SK-N-SH (cell line): ENCODE data around the gene GPR171. TPM values are rescaled to one million over a fixed set of nuclear protein-coding genes. Genes with fewer than 3 reads are reported as not detected.

Experiments used
- CTCF ChIA-PET: fragments of 300-600, 350-600 bp; formaldehyde crosslinking; extraction: SDS; loops from one replicate; lab custom pipeline; 2021; lab: Yijun Ruan, JAX
- POLR2A ChIA-PET: fragments of 350-600 bp; sonication (Branson Sonifier 250); formaldehyde crosslinking; extraction: SDS; loops from one replicate; lab custom pipeline; 2020; ENCODE audit warnings: antibody characterized with exemption, inconsistent platforms; lab: Yijun Ruan, JAX
- DNase-seq: peaks from one replicate; pipeline ENCODE4 v3.0.0; 2012
- H2AFZ ChIP-seq: fragments of 200-600 bp; sonication (generic); 2 replicates; pipeline ENCODE4 v1.8.1; 2016; ENCODE audit warnings: antibody characterized with exemption, mild to moderate bottlenecking, low read depth
- H3F3A ChIP-seq: fragments of 200-600 bp; sonication (generic); replicated peaks from 2 replicates; pipeline ENCODE3; 2016; ENCODE audit warnings: antibody characterized with exemption, mild to moderate bottlenecking; ENCODE audit not compliant: insufficient read depth
- H3K27ac ChIP-seq, 2 experiments: fragments of 200-500 bp in 1 of 2; fragments of 200-600 bp in 1 of 2; sonication (Bioruptor generic) in 1 of 2; sonication (generic), shearing (Covaris generic) in 1 of 2; 2 replicates each; pipeline versions ENCODE4 v1.5.1 to v1.6.1; 2014 to 2016; ENCODE audit warnings: low read depth in 2 of 2, inconsistent platforms in 1 of 2, low read length in 1 of 2, mild to moderate bottlenecking in 1 of 2, mixed read lengths in 1 of 2
- H3K27me3 ChIP-seq: fragments of 200-600 bp; sonication (generic), shearing (Covaris generic); 2 replicates; pipeline ENCODE4 v1.6.1; 2016; ENCODE audit warnings: mixed run types; ENCODE audit not compliant: insufficient read depth
- H3K36me3 ChIP-seq, 2 experiments: fragments of 200-500 bp in 1 of 2; fragments of 200-600 bp in 1 of 2; sonication (Bioruptor generic) in 1 of 2; sonication (generic) in 1 of 2; replicated peaks in 1 of 2; 2 replicates each; pipeline versions ENCODE3 to v1.5.1; 2014 to 2016; ENCODE audit warnings: low read length in 1 of 2, mild to moderate bottlenecking in 1 of 2; ENCODE audit not compliant: insufficient read depth in 2 of 2, control insufficient read depth in 1 of 2
- H3K4me1 ChIP-seq, 2 experiments: fragments of 200-500 bp in 1 of 2; fragments of 200-600 bp in 1 of 2; sonication (Bioruptor generic) in 1 of 2; sonication (generic), shearing (Covaris generic) in 1 of 2; 2 replicates each; pipeline versions ENCODE4 v1.5.1 to v1.6.1; 2014 to 2016; ENCODE audit warnings: low read depth in 1 of 2, low read length in 1 of 2, mixed run types in 1 of 2; ENCODE audit not compliant: insufficient read depth in 2 of 2, control insufficient read depth in 1 of 2
- H3K4me2 ChIP-seq: fragments of 200-600 bp; sonication (generic), shearing (Covaris generic); 2 replicates; pipeline ENCODE4 v1.6.1; 2017; ENCODE audit warnings: mixed run types
- H3K4me3 ChIP-seq, 2 experiments: fragments of 200-500 bp in 1 of 2; fragments of 200-600 bp in 1 of 2; sonication (Bioruptor generic) in 1 of 2; sonication (generic), shearing (Covaris generic) in 1 of 2; 2 replicates each; pipeline versions ENCODE4 v1.5.1 to v1.8.1; 2014 to 2016; ENCODE audit warnings: low read depth in 2 of 2, inconsistent platforms in 1 of 2, low read length in 1 of 2, mild to moderate bottlenecking in 1 of 2, mixed read lengths in 1 of 2, moderate library complexity in 1 of 2
- H3K79me2 ChIP-seq: fragments of 200-600 bp; sonication (generic); 2 replicates; pipeline ENCODE4 v1.8.1; 2017; ENCODE audit warnings: mild to moderate bottlenecking; ENCODE audit not compliant: insufficient read depth
- H3K9ac ChIP-seq: fragments of 200-600 bp; sonication (generic); 2 replicates; pipeline ENCODE4 v1.6.1; 2017; ENCODE audit warnings: mixed run types
- H3K9me2 ChIP-seq: fragments of 200-600 bp; sonication (generic); 2 replicates; pipeline ENCODE4 v1.6.1; 2017; ENCODE audit warnings: mixed run types
- H3K9me3 ChIP-seq: fragments of 200-600 bp; sonication (generic); 2 replicates; pipeline ENCODE4 v1.6.1; 2017; ENCODE audit warnings: mixed run types, mild to moderate bottlenecking, moderate library complexity
- H4K20me1 ChIP-seq: fragments of 200-600 bp; sonication (generic); 2 replicates; pipeline ENCODE4 v1.6.1; 2017; ENCODE audit warnings: mild to moderate bottlenecking, mixed run types; ENCODE audit not compliant: insufficient read depth
- GATA2 ChIP-seq: sonication (generic); formaldehyde crosslinking; IDR thresholded peaks from 2 replicates; pipeline ENCODE4 v1.5.0; 2020; ENCODE audit warnings: mild to moderate bottlenecking, missing genetic modification reagents
- NRF1 ChIP-seq: IDR thresholded peaks from 2 replicates; pipeline ENCODE4 v1.6.1; 2012; ENCODE audit warnings: low read depth, mild to moderate bottlenecking, low read length
- RAD21 ChIP-seq: IDR thresholded peaks from 2 replicates; pipeline ENCODE4 v1.6.1; 2012; ENCODE audit warnings: mild to moderate bottlenecking, low read length
- RCOR1 ChIP-seq: fragments of 150-350 bp; IDR thresholded peaks from 2 replicates; pipeline ENCODE4 v1.6.1; 2017; ENCODE audit warnings: antibody characterized with exemption, low read length
- RFX5 ChIP-seq: IDR thresholded peaks from 2 replicates; pipeline ENCODE4 v1.6.1; 2012; ENCODE audit warnings: mild to moderate bottlenecking, improper control_type of control experiment, low read length
- SIN3A ChIP-seq: IDR thresholded peaks from 2 replicates; pipeline ENCODE4 v1.6.1; 2012; ENCODE audit warnings: low read depth, mild to moderate bottlenecking, low read length, moderate library complexity, borderline replicate concordance
- TAF1 ChIP-seq: IDR thresholded peaks from 2 replicates; pipeline ENCODE4 v1.6.1; 2012; ENCODE audit warnings: low read depth, mild to moderate bottlenecking, low read length, moderate library complexity, borderline replicate concordance
- TCF12 ChIP-seq: IDR thresholded peaks from 2 replicates; pipeline ENCODE4 v1.4.0; 2012
- TEAD4 ChIP-seq: IDR thresholded peaks from 2 replicates; pipeline ENCODE4 v1.4.0; 2012; ENCODE audit warnings: mild to moderate bottlenecking, borderline replicate concordance; ENCODE audit not compliant: insufficient read depth
- WGBS: methylation state at CpG from one replicate; pipeline ENCODE4 v1.1.6; 2017; ENCODE audit warnings: low lambda C conversion rate; 5-methylcytosine and 5-hydroxymethylcytosine counted together
- polyA plus RNA-seq, 3 experiments: library from polyadenylated mRNA; depleted of rRNA; stranded (reverse); fragments of >200 nt; gene quantifications; 2 replicates each; pipeline ENCODE4 v1.2.3, GENCODE V29; 2012
- TF ChIP-seq, protein P1 (sequence below): IDR thresholded peaks from 2 replicates; pipeline ENCODE4 v1.6.1; 2012; ENCODE audit warnings: mild to moderate bottlenecking, low read depth, low read length, moderate library complexity
- TF ChIP-seq, protein P2 (sequence below): fragments of 200-600 bp; sonication (generic); IDR thresholded peaks from 2 replicates; pipeline ENCODE4 v1.6.1; 2017; ENCODE audit warnings: antibody characterized with exemption, mild to moderate bottlenecking, moderate library complexity
- TF ChIP-seq, protein P3 (sequence below): fragments of 150-350 bp; IDR thresholded peaks from 2 replicates; pipeline ENCODE4 v1.6.1; 2017; ENCODE audit warnings: antibody characterized with exemption, low read length, low read depth, borderline replicate concordance

The GPR171 gene
- polyA plus RNA-seq, 1 of the 3 experiments (the other 2 are of a cell fraction) = not detected

- TF ChIP-seq TCF12 (no peak), RAD21 (no peak), RCOR1 (no peak), GATA2 (no peak), TAF1 (no peak), RFX5 (no peak), SIN3A (no peak), TEAD4 (no peak), NRF1 (no peak)
- TF ChIP-seq, protein P1, sequence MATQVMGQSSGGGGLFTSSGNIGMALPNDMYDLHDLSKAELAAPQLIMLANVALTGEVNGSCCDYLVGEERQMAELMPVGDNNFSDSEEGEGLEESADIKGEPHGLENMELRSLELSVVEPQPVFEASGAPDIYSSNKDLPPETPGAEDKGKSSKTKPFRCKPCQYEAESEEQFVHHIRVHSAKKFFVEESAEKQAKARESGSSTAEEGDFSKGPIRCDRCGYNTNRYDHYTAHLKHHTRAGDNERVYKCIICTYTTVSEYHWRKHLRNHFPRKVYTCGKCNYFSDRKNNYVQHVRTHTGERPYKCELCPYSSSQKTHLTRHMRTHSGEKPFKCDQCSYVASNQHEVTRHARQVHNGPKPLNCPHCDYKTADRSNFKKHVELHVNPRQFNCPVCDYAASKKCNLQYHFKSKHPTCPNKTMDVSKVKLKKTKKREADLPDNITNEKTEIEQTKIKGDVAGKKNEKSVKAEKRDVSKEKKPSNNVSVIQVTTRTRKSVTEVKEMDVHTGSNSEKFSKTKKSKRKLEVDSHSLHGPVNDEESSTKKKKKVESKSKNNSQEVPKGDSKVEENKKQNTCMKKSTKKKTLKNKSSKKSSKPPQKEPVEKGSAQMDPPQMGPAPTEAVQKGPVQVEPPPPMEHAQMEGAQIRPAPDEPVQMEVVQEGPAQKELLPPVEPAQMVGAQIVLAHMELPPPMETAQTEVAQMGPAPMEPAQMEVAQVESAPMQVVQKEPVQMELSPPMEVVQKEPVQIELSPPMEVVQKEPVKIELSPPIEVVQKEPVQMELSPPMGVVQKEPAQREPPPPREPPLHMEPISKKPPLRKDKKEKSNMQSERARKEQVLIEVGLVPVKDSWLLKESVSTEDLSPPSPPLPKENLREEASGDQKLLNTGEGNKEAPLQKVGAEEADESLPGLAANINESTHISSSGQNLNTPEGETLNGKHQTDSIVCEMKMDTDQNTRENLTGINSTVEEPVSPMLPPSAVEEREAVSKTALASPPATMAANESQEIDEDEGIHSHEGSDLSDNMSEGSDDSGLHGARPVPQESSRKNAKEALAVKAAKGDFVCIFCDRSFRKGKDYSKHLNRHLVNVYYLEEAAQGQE = no peak
- TF ChIP-seq, protein P2, sequence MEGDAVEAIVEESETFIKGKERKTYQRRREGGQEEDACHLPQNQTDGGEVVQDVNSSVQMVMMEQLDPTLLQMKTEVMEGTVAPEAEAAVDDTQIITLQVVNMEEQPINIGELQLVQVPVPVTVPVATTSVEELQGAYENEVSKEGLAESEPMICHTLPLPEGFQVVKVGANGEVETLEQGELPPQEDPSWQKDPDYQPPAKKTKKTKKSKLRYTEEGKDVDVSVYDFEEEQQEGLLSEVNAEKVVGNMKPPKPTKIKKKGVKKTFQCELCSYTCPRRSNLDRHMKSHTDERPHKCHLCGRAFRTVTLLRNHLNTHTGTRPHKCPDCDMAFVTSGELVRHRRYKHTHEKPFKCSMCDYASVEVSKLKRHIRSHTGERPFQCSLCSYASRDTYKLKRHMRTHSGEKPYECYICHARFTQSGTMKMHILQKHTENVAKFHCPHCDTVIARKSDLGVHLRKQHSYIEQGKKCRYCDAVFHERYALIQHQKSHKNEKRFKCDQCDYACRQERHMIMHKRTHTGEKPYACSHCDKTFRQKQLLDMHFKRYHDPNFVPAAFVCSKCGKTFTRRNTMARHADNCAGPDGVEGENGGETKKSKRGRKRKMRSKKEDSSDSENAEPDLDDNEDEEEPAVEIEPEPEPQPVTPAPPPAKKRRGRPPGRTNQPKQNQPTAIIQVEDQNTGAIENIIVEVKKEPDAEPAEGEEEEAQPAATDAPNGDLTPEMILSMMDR = no peak
- TF ChIP-seq, protein P3, sequence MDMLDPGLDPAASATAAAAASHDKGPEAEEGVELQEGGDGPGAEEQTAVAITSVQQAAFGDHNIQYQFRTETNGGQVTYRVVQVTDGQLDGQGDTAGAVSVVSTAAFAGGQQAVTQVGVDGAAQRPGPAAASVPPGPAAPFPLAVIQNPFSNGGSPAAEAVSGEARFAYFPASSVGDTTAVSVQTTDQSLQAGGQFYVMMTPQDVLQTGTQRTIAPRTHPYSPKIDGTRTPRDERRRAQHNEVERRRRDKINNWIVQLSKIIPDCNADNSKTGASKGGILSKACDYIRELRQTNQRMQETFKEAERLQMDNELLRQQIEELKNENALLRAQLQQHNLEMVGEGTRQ = no peak
- Histone ChIP-seq H4K20me1 (no peaks in the 10 kb centered on the region), H3K9me3 (no peaks in the 10 kb centered on the region), H3K36me3 (no peaks in the 10 kb centered on the region), H3K79me2 (no peaks in the 10 kb centered on the region), H3K4me3 (no peak overlapping the region), H3K4me2 (no peak overlapping the region), H3K9me2 (no peaks in the 10 kb centered on the region), H3K4me1 (no peaks in the 10 kb centered on the region), H3K27me3 (no peaks in the 10 kb centered on the region), H3F3A (no peaks in the 10 kb centered on the region), H3K9ac (no peak overlapping the region), H3K27ac (no peak overlapping the region), H2AFZ (no peak overlapping the region)
- POLR2A ChIA-PET = no interaction called here
- no peak for DNase-seq
- CTCF ChIA-PET = no interaction called here
- WGBS = 78% methylated on average over 5 of the region's 5 CpGs
Observed at GRCh38 chr3:151198849-151199248, 4.2 kb downstream of the GPR171 start.
